PC-3 (cell line): ENCODE measurements around the gene TAF5L. TPM values are rescaled to one million over a fixed set of nuclear protein-coding genes. Genes with fewer than 3 reads are reported as not detected.

ENCODE experiments used
- ATAC-seq: fragments of 200-7000 bp; cut with Tn5 transposase; 2 replicates; pipeline ENCODE4 v1.9.1; 2020; ENCODE audit warnings: mild to moderate bottlenecking, moderate library complexity
- BruUV-seq: library from RNA; stranded (reverse); fragments of 400-500 nt; replicated peaks from 2 replicates; lab custom pipeline; 2021; lab: Mats Ljungman, UMichigan
- CTCF ChIA-PET: fragments of 300-600 bp; sonication (Branson Sonifier 250); formaldehyde crosslinking; loops from one replicate; lab custom pipeline; 2022; ENCODE audit warnings: antibody characterized with exemption; lab: Charles Lee
- POLR2A ChIA-PET: fragments of 300-600 bp; sonication (Branson Sonifier 250); formaldehyde crosslinking; loops from one replicate; lab custom pipeline; 2022; ENCODE audit warnings: antibody characterized with exemption; ENCODE audit not compliant: unreplicated experiment; lab: Charles Lee
- DNase-seq: peaks from one replicate; pipeline ENCODE4 v3.0.0-alpha.2; 2015
- H2AFZ ChIP-seq: fragments of 300-600 bp; sonication (generic); 2 replicates; pipeline ENCODE4 v1.6.0; 2016; ENCODE audit warnings: antibody characterized with exemption, low read length
- H3F3A ChIP-seq: fragments of 300-600 bp; sonication (generic); one replicate; pipeline ENCODE4 v1.6.0; 2017; ENCODE audit warnings: antibody characterized with exemption, low read length, control low read depth, mild to moderate bottlenecking; ENCODE audit not compliant: unreplicated experiment
- H3K27ac ChIP-seq: fragments of 300-600 bp; sonication (generic); 2 replicates; pipeline ENCODE4 v1.5.1; 2016; ENCODE audit warnings: mild to moderate bottlenecking, low read length
- H3K27me3 ChIP-seq: fragments of 300-600 bp; sonication (generic); 2 replicates; pipeline ENCODE4 v1.6.1; 2016; ENCODE audit warnings: low read length, mixed read lengths
- H3K36me3 ChIP-seq: fragments of 300-600 bp; sonication (generic); 2 replicates; pipeline ENCODE4 v1.6.1; 2016; ENCODE audit warnings: low read depth, mixed run types, low read length, mixed read lengths
- H3K4me1 ChIP-seq: fragments of 300-600 bp; sonication (generic); 2 replicates; pipeline ENCODE4 v1.5.1; 2016; ENCODE audit warnings: low read length; ENCODE audit not compliant: insufficient read depth
- H3K4me2 ChIP-seq: fragments of 300-600 bp; sonication (generic); 2 replicates; pipeline ENCODE4 v1.6.0; 2016; ENCODE audit warnings: low read length
- H3K4me3 ChIP-seq: fragments of 300-600 bp; sonication (generic); 2 replicates; pipeline ENCODE4 v1.5.1; 2016; ENCODE audit warnings: mild to moderate bottlenecking, low read length, mixed read lengths
- H3K79me2 ChIP-seq: fragments of 300-600 bp; sonication (generic); 2 replicates; pipeline ENCODE4 v1.6.1; 2017; ENCODE audit warnings: low read length, mixed read lengths
- H3K9ac ChIP-seq: fragments of 300-600 bp; sonication (generic); 2 replicates; pipeline ENCODE4 v1.6.0; 2016; ENCODE audit warnings: mild to moderate bottlenecking, low read length
- H3K9me2 ChIP-seq: fragments of 300-600 bp; sonication (generic); replicated peaks from 2 replicates; pipeline ENCODE4 v1.6.1; 2016; ENCODE audit warnings: mixed run types, low read length, mixed read lengths
- H3K9me3 ChIP-seq: fragments of 300-600 bp; sonication (generic); 2 replicates; pipeline ENCODE4 v1.6.1; 2016; ENCODE audit warnings: low read length, mixed read lengths
- H4K20me1 ChIP-seq: fragments of 300-600 bp; sonication (generic); 2 replicates; pipeline ENCODE4 v1.6.1; 2016; ENCODE audit warnings: low read length, mixed read lengths
- CTCF ChIP-seq: fragments of 300-600 bp; sonication (generic); conservative IDR thresholded peaks from 2 replicates; pipeline ENCODE4 v1.5.1; 2017; ENCODE audit warnings: antibody characterized with exemption, low read depth, mild to moderate bottlenecking, low read length
- EZH2 ChIP-seq: fragments of 300-600 bp; sonication (generic); IDR thresholded peaks from one replicate; pipeline ENCODE4 v1.6.1; 2017; ENCODE audit warnings: antibody characterized with exemption, mild to moderate bottlenecking, low read length; ENCODE audit not compliant: unreplicated experiment
- EZH2phosphoT487 ChIP-seq: fragments of 300-600 bp; sonication (generic); IDR thresholded peaks from 2 replicates; pipeline ENCODE4 v1.6.1; 2018; ENCODE audit warnings: mild to moderate bottlenecking, antibody characterized with exemption, low read length, borderline replicate concordance
- intact Hi-C: fragments of 100-400 bp; cut with micrococcal nuclease; formaldehyde crosslinking; loops from 2 replicates; pipeline ENCODE4 v1.9.0; 2023
- total RNA-seq: library from RNA; depleted of rRNA; stranded (reverse); fragments of >200 nt; gene quantifications from 2 replicates; pipeline ENCODE4 v1.2.3, GENCODE V29; 2014

The TAF5L gene
- total RNA-seq, 1 experiment from 2014 or later = 24.2 TPM

- Histone ChIP-seq H3K4me3 (no peak overlapping the region), H3K79me2 (peaks cover 72% of the 10 kb centered on the region), H3K4me2 (no peak overlapping the region), H3K36me3 (peaks cover 3% of the 10 kb centered on the region; the same call in 1 of the 2 replicates), H4K20me1 (no peaks in the 10 kb centered on the region), H2AFZ (no peak overlapping the region), H3F3A (no peaks in the 10 kb centered on the region), H3K9me2 (no peaks in the 10 kb centered on the region), H3K9me3 (no peaks in the 10 kb centered on the region), H3K9ac (no peak overlapping the region), H3K27me3 (no peaks in the 10 kb centered on the region), H3K4me1 (peaks cover 15% of the 10 kb centered on the region), H3K27ac (no peak overlapping the region)
- intact Hi-C loops = loop anchor here (2.0 kb wide), 1 partner anchor 216 kb away; no protein-coding TSS in a partner anchor
- no TSS peak for BruUV-seq
- DNase-seq (no peak), ATAC-seq (no peak)
- POLR2A ChIA-PET = no interaction called here
- CTCF ChIA-PET = interaction anchor here (0.6 kb wide), 1 partner anchor 547 kb away, joined by 3 read pairs; no protein-coding TSS in a partner anchor
- no peak for TF ChIP-seq EZH2
- TF ChIP-seq EZH2phosphoT487 = no peak
- TF ChIP-seq CTCF = no peak
These were observed 73.2 kb downstream of the TAF5L start for GRCh38 chr1:229552732-229553131.

- TF ChIP-seq EZH2 = no peak
- no peak for TF ChIP-seq CTCF
- intact Hi-C loops = no loop called here
- BruUV-seq = no TSS peak
These were observed 74.9 kb downstream of the TAF5L start for GRCh38 chr1:229550812-229551567.

GRCh38 chr1:229547542-229547941 is 78.4 kb downstream of the TAF5L start:
- H3K36me3 ChIP-seq = peaks cover 26% of the 10 kb centered on the region

More at GRCh38 chr1:229550812-229551567, 74.9 kb downstream of the TAF5L start:
- Histone ChIP-seq H3K27me3 (no peaks in the 10 kb centered on the region), H2AFZ (no peak overlapping the region), H3K27ac (no peak overlapping the region), H3K36me3 (peaks cover 12% of the 10 kb centered on the region; the same call in 1 of the 2 replicates), H3K9me3 (no peaks in the 10 kb centered on the region), H3F3A (no peaks in the 10 kb centered on the region), H3K4me2 (no peak overlapping the region), H3K79me2 (peaks cover 54% of the 10 kb centered on the region), H3K9ac (no peak overlapping the region), H3K9me2 (no peaks in the 10 kb centered on the region), H3K4me1 (no peaks in the 10 kb centered on the region), H4K20me1 (no peaks in the 10 kb centered on the region), H3K4me3 (no peak overlapping the region)
- ATAC-seq (no peak), DNase-seq (no peak)
- ChIA-PET POLR2A (no interaction called here), CTCF (no interaction called here)

More at GRCh38 chr1:229547542-229547941, 78.4 kb downstream of the TAF5L start:
- H3K27ac ChIP-seq = no peak overlapping the region
- no peak overlapping the region for H3K4me2 ChIP-seq
- POLR2A ChIA-PET = no interaction called here
- no peaks in the 10 kb centered on the region for H3K9me3 ChIP-seq
- H3K4me1 ChIP-seq = no peaks in the 10 kb centered on the region
- no peak for ATAC-seq
- no peak overlapping the region for H3K9ac ChIP-seq
- no peak for TF ChIP-seq EZH2phosphoT487
- no peak for TF ChIP-seq CTCF
- no peak for TF ChIP-seq EZH2
- CTCF ChIA-PET = no interaction called here
- no peaks in the 10 kb centered on the region for H4K20me1 ChIP-seq
- no peak overlapping the region for H2AFZ ChIP-seq
- no peaks in the 10 kb centered on the region for H3K27me3 ChIP-seq
- peaks cover 24% of the 10 kb centered on the region for H3K79me2 ChIP-seq
- H3K4me3 ChIP-seq = no peak overlapping the region
- BruUV-seq = no TSS peak
- H3F3A ChIP-seq = no peaks in the 10 kb centered on the region
- intact Hi-C loops = no loop called here
- no peak for DNase-seq
- H3K9me2 ChIP-seq = no peaks in the 10 kb centered on the region
